GM23338 (cell line): Measurements from ENCODE around the gene DCTN5. TPM values are rescaled to one million over a fixed set of nuclear protein-coding genes. Genes with fewer than 3 reads are reported as not detected.

ENCODE experiments used
- ATAC-seq: fragments of 200-7000 bp; cut with Tn5 transposase; 3 replicates; pipeline ENCODE4 v1.9.1; 2020
- DNase-seq: peaks from one replicate; pipeline ENCODE4 v3.0.0-alpha.2; 2015; ENCODE audit warnings: low spot score
- H2AFZ ChIP-seq: fragments of 200-600 bp; sonication (generic); 2 replicates; pipeline ENCODE4 v1.8.0; 2016; ENCODE audit warnings: antibody characterized with exemption, mild to moderate bottlenecking, moderate library complexity
- H3F3A ChIP-seq: fragments of 200-600 bp; sonication (generic); replicated peaks from 2 replicates; pipeline ENCODE4 v1.8.0; 2017; ENCODE audit warnings: antibody characterized with exemption, mixed run types, low read depth
- H3K27ac ChIP-seq: fragments of 200-600 bp; sonication (generic); 2 replicates; pipeline ENCODE4 v1.6.1; 2016; ENCODE audit warnings: low read depth
- H3K27me3 ChIP-seq: fragments of 200-600 bp; sonication (generic); 2 replicates; pipeline ENCODE4 v1.8.0; 2016; ENCODE audit warnings: mild to moderate bottlenecking, mixed run types, moderate library complexity; ENCODE audit not compliant: insufficient read depth
- H3K36me3 ChIP-seq: fragments of 200-600 bp; sonication (generic); 2 replicates; pipeline ENCODE4 v1.8.0; 2016; ENCODE audit warnings: mild to moderate bottlenecking; ENCODE audit not compliant: insufficient read depth
- H3K4me1 ChIP-seq: fragments of 200-600 bp; sonication (generic); 2 replicates; pipeline ENCODE4 v1.8.0; 2016; ENCODE audit warnings: mild to moderate bottlenecking, moderate library complexity; ENCODE audit not compliant: insufficient read depth
- H3K4me2 ChIP-seq: fragments of 200-600 bp; sonication (generic); 2 replicates; pipeline ENCODE4 v1.7.1; 2017; ENCODE audit warnings: mixed run types
- H3K4me3 ChIP-seq: fragments of 200-600 bp; sonication (generic); 2 replicates; pipeline ENCODE4 v1.6.1; 2016; ENCODE audit warnings: mixed run types
- H3K79me2 ChIP-seq: fragments of 200-600 bp; sonication (generic); replicated peaks from 2 replicates; pipeline ENCODE4 v1.8.0; 2017; ENCODE audit warnings: mild to moderate bottlenecking; ENCODE audit not compliant: insufficient read depth
- H3K9me2 ChIP-seq: fragments of 200-600 bp; sonication (generic); 2 replicates; pipeline ENCODE4 v1.8.0; 2017; ENCODE audit not compliant: insufficient read depth
- H4K20me1 ChIP-seq: fragments of 200-600 bp; sonication (generic); replicated peaks from 2 replicates; pipeline ENCODE4 v1.8.0; 2017; ENCODE audit warnings: mild to moderate bottlenecking; ENCODE audit not compliant: insufficient read depth
- H3K27ac Mint-ChIP-seq: 2 replicates; pipeline ENCODE4 v1.8.0; 2020; ENCODE audit warnings: inconsistent platforms, mild to moderate bottlenecking, moderate library complexity, mixed read lengths
- H3K27me3 Mint-ChIP-seq: 3 replicates; pipeline ENCODE4 v1.8.0; 2022; ENCODE audit warnings: low read depth, mild to moderate bottlenecking, moderate library complexity, mixed read lengths, inconsistent platforms; ENCODE audit not compliant: insufficient read depth, poor library complexity
- H3K36me3 Mint-ChIP-seq: 3 replicates; pipeline ENCODE4 v1.8.0; 2021; ENCODE audit warnings: low read depth, mild to moderate bottlenecking, inconsistent platforms, moderate library complexity, mixed read lengths
- H3K4me1 Mint-ChIP-seq: 3 replicates; pipeline ENCODE4 v1.8.0; 2020; ENCODE audit warnings: mild to moderate bottlenecking, inconsistent platforms, mixed read lengths
- H3K4me3 Mint-ChIP-seq: 3 replicates; pipeline ENCODE4 v1.8.0; 2021; ENCODE audit warnings: moderate library complexity, mild to moderate bottlenecking, inconsistent platforms, mixed read lengths
- H3K9me3 Mint-ChIP-seq: 3 replicates; pipeline ENCODE4 v1.8.0; 2020; ENCODE audit warnings: moderate library complexity, mild to moderate bottlenecking, inconsistent platforms, mixed read lengths
- CREB1 ChIP-seq: fragments of 250-450 bp; sonication (Bioruptor Pico); IDR thresholded peaks from 2 replicates; pipeline ENCODE4 v1.5.0; 2020; ENCODE audit warnings: low read depth, mild to moderate bottlenecking, moderate library complexity
- CTCF ChIP-seq, 2 experiments: fragments of 200-600 bp in 1 of 2; sonication (generic) in 1 of 2; conservative IDR thresholded peaks; 2 replicates each; pipeline versions ENCODE4 v1.5.1 to v1.6.1; 2016 to 2017; ENCODE audit warnings: antibody characterized with exemption in 2 of 2, low read depth in 2 of 2, mild to moderate bottlenecking in 2 of 2, moderate library complexity in 1 of 2
- ETS1 ChIP-seq: IDR thresholded peaks from 2 replicates; pipeline ENCODE4 v1.6.1; 2016; ENCODE audit warnings: antibody characterized with exemption
- EZH2 ChIP-seq: fragments of 200-600 bp; sonication (generic); IDR thresholded peaks from one replicate; pipeline ENCODE4 v1.8.0; 2017; ENCODE audit warnings: antibody characterized with exemption, mild to moderate bottlenecking, low read depth; ENCODE audit not compliant: unreplicated experiment
- EZH2phosphoT487 ChIP-seq: fragments of 200-600 bp; sonication (generic); IDR thresholded peaks from one replicate; pipeline ENCODE4 v1.8.1; 2018; ENCODE audit warnings: antibody characterized with exemption; ENCODE audit not compliant: unreplicated experiment
- JUNB ChIP-seq: IDR thresholded peaks from one replicate; pipeline ENCODE4 v1.6.1; 2016; ENCODE audit warnings: antibody characterized with exemption; ENCODE audit not compliant: unreplicated experiment
- NANOG ChIP-seq: IDR thresholded peaks from 2 replicates; pipeline ENCODE4 v1.6.1; 2016; ENCODE audit warnings: antibody characterized with exemption, borderline replicate concordance
- STAT1 ChIP-seq: IDR thresholded peaks from one replicate; pipeline ENCODE4 v1.6.1; 2016; ENCODE audit warnings: antibody characterized with exemption; ENCODE audit not compliant: unreplicated experiment
- ZNF114 ChIP-seq: fragments of 250-450 bp; sonication (Bioruptor Pico); IDR thresholded peaks from 2 replicates; pipeline ENCODE4 v1.5.0; 2020; ENCODE audit warnings: mild to moderate bottlenecking, moderate library complexity
- ZNF331 ChIP-seq: fragments of 250-450 bp; sonication (Bioruptor Pico); IDR thresholded peaks from 2 replicates; pipeline ENCODE4 v1.5.0; 2020; ENCODE audit warnings: low read depth, mild to moderate bottlenecking, moderate library complexity
- polyA plus RNA-seq: library from polyadenylated mRNA; unstranded; fragments of >200 nt; fragmentation: Nextera tagmentation; extraction: Ambion mirVana; gene quantifications from 2 replicates; pipeline ENCODE4 v1.2.1, GENCODE V29; 2016
- total RNA-seq: library from RNA; depleted of rRNA; stranded (reverse); fragments of >200 nt; shearing (Covaris generic); gene quantifications from 2 replicates; pipeline ENCODE4 v1.2.3, GENCODE V29; 2014

DCTN5 gene
- total and polyA plus RNA-seq, 2 experiments from 2014 or later: 11.5 to 69.6 TPM

GRCh38 chr16:23704772-23705516 is 63.7 kb downstream of the DCTN5 start:
- H3K27ac Mint-ChIP-seq: no peak overlapping the region

GRCh38 chr16:23705517-23705902 is 64.2 kb downstream of the DCTN5 start:
- H3K79me2 ChIP-seq: no peaks in the 10 kb centered on the region
- no peaks in the 10 kb centered on the region; the same call in 1 of the 2 replicates for H3K9me2 ChIP-seq
- no peak overlapping the region for H3K27ac Mint-ChIP-seq
- H3K4me1 Mint-ChIP-seq: peaks cover 6% of the 10 kb centered on the region
- H3K4me3 ChIP-seq: no peak overlapping the region
- H3K27ac ChIP-seq: no peak overlapping the region
- TF ChIP-seq CREB1 (CRISPR knock-in tag): no peak
- no peak for TF ChIP-seq ZNF114 (CRISPR knock-in tag)
- no peak for TF ChIP-seq EZH2phosphoT487
- TF ChIP-seq STAT1: no peak
- no peak overlapping the region for H2AFZ ChIP-seq
- peaks cover 26% of the 10 kb centered on the region for H3K9me3 Mint-ChIP-seq
- peaks cover 3% of the 10 kb centered on the region for H3K27me3 Mint-ChIP-seq
- DNase-seq (no peak), ATAC-seq (no peak)
- H3F3A ChIP-seq: no peaks in the 10 kb centered on the region
- H3K36me3 Mint-ChIP-seq: peaks cover 19% of the 10 kb centered on the region
- no peak overlapping the region for H3K4me3 Mint-ChIP-seq
- no peak overlapping the region for H3K4me2 ChIP-seq
- no peaks in the 10 kb centered on the region for H4K20me1 ChIP-seq
- peaks cover 8% of the 10 kb centered on the region; the same call in 1 of the 2 replicates for H3K4me1 ChIP-seq
- no peaks in the 10 kb centered on the region for H3K27me3 ChIP-seq
- H3K36me3 ChIP-seq: no peaks in the 10 kb centered on the region

More at GRCh38 chr16:23704772-23705516, 63.7 kb downstream of the DCTN5 start:
- Histone ChIP-seq H3K4me3 (no peak overlapping the region), H3K4me2 (no peak overlapping the region), H2AFZ (no peak overlapping the region), H3K9me2 (no peaks in the 10 kb centered on the region; the same call in 1 of the 2 replicates), H3K79me2 (no peaks in the 10 kb centered on the region), H3F3A (0 out of 2 replicates have a peak, but pooled peaks cover 4% of the 10 kb centered on the region), H4K20me1 (no peaks in the 10 kb centered on the region), H3K4me1 (peaks cover 11% of the 10 kb centered on the region; the same call in 1 of the 2 replicates), H3K27me3 (no peaks in the 10 kb centered on the region), H3K27ac (no peak overlapping the region), H3K36me3 (no peaks in the 10 kb centered on the region)
- Mint-ChIP-seq H3K27me3 (peaks cover 3% of the 10 kb centered on the region), H3K9me3 (peaks cover 20% of the 10 kb centered on the region), H3K4me3 (no peak overlapping the region), H3K4me1 (peaks cover 9% of the 10 kb centered on the region), H3K36me3 (peaks cover 14% of the 10 kb centered on the region)
- no peak for ATAC-seq
- DNase-seq: no peak
- no peak for TF ChIP-seq EZH2phosphoT487

- no peak overlapping the region for H3K4me2 ChIP-seq
- H3K79me2 ChIP-seq: no peaks in the 10 kb centered on the region
- H3K27me3 ChIP-seq: 0 out of 2 replicates have a peak, but pooled peaks cover 2% of the 10 kb centered on the region
- Mint-ChIP-seq H3K9me3 (peaks cover 30% of the 10 kb centered on the region), H3K36me3 (peaks cover 22% of the 10 kb centered on the region), H3K4me1 (no peaks in the 10 kb centered on the region; the same call in 2 of the 3 replicates), H3K27me3 (peaks cover 1% of the 10 kb centered on the region), H3K4me3 (no peak overlapping the region), H3K27ac (no peak overlapping the region)
- no peak for ATAC-seq
- no peaks in the 10 kb centered on the region for H3F3A ChIP-seq
- H2AFZ ChIP-seq: no peak overlapping the region
- no peaks in the 10 kb centered on the region for H4K20me1 ChIP-seq
- no peak for DNase-seq
- no peaks in the 10 kb centered on the region for H3K36me3 ChIP-seq
- H3K4me1 ChIP-seq: no peaks in the 10 kb centered on the region
- no peaks in the 10 kb centered on the region; the same call in 1 of the 2 replicates for H3K9me2 ChIP-seq
- H3K27ac ChIP-seq: no peak overlapping the region
- no peak overlapping the region for H3K4me3 ChIP-seq
- TF ChIP-seq JUNB: no peak
- no peak for TF ChIP-seq ETS1
- TF ChIP-seq ZNF114 (CRISPR knock-in tag): no peak
- TF ChIP-seq EZH2phosphoT487: no peak
- TF ChIP-seq NANOG: no peak
- TF ChIP-seq ZNF331 (CRISPR knock-in tag): no peak
- TF ChIP-seq CTCF (conservative IDR thresholded peaks at IDR 0.05; ENCODE audit: low read depth in 2 of 2): no peak
- TF ChIP-seq EZH2: no peak
Observed at GRCh38 chr16:23706439-23706838, 65.2 kb downstream of the DCTN5 start.
